SIG-M5 treated with dmso at 0.1 percent for 504 hours (cell line): ENCODE data around the gene MXRA8.
"Not testable (repeated sequence)": the region's sequence is repeated elsewhere in the genome, so short reads cannot be mapped to it uniquely, and the experiment has no call there.

Source experiments
- DNase-seq: peaks from one replicate; lab custom pipeline; 2025; ENCODE audit not compliant: unreplicated experiment; lab: John Stamatoyannopoulos, UW

MXRA8 gene

GRCh38 chr1:1393428-1393827 lies 35.1 kb upstream of the MXRA8 start:
- no peak for DNase-seq

GRCh38 chr1:1393014-1393413 lies 34.7 kb upstream of the MXRA8 start:
- no peak for DNase-seq

- DNase-seq = no peak
These were observed 32.9 kb upstream of the MXRA8 start for GRCh38 chr1:1391225-1391624.

- DNase-seq = no peak
These were observed 32.3 kb upstream of the MXRA8 start for GRCh38 chr1:1390675-1391074.

- DNase-seq = no peak
These were observed 29.7 kb upstream of the MXRA8 start for GRCh38 chr1:1388078-1388472.

GRCh38 chr1:1387098-1388077 lies 29.0 kb upstream of the MXRA8 start:
- DNase-seq = no peak

- no peak for DNase-seq
These were observed 27.6 kb upstream of the MXRA8 start for GRCh38 chr1:1385931-1386330.

GRCh38 chr1:1385339-1385738 lies 27.0 kb upstream of the MXRA8 start:
- not testable (repeated sequence) for DNase-seq

- no peak for DNase-seq
These were observed 22.9 kb upstream of the MXRA8 start for GRCh38 chr1:1381294-1381693.

- no peak for DNase-seq
These were observed 22.5 kb upstream of the MXRA8 start for GRCh38 chr1:1380860-1381259.

GRCh38 chr1:1377540-1378205 lies 19.3 kb upstream of the MXRA8 start:
- no peak for DNase-seq

- no peak for DNase-seq
These were observed 18.3 kb upstream of the MXRA8 start for GRCh38 chr1:1376551-1377226.

- peak; percentile 98 for DNase-seq
These were observed 16.7 kb upstream of the MXRA8 start, which contains the start of gene AURKAIP1 for GRCh38 chr1:1374929-1375662. Gene AURKAIP1 (minus strand): TSS chr1:1375207. CDS start chr1:1374756, 451 bp downstream.

- DNase-seq = no peak
These were observed 16.2 kb upstream of the MXRA8 start for GRCh38 chr1:1374589-1374928.

- no peak for DNase-seq
These were observed 15.6 kb upstream of the MXRA8 start for GRCh38 chr1:1373815-1374588.

GRCh38 chr1:1373051-1373814 lies 14.9 kb upstream of the MXRA8 start:
- no peak for DNase-seq

- peak; percentile 33 for DNase-seq
These were observed 13.7 kb upstream of the MXRA8 start for GRCh38 chr1:1371746-1372711.

GRCh38 chr1:1371364-1371745 lies 13.0 kb upstream of the MXRA8 start:
- peak; percentile 80 for DNase-seq
